AG04449 (cell line): Measurements from ENCODE around the gene BMP7.

ENCODE experiments used
- CTCF ChIA-PET: fragments of 350-600 bp; formaldehyde crosslinking; extraction: SDS; loops from one replicate; lab custom pipeline; 2021; ENCODE audit warnings: antibody characterized with exemption; lab: Yijun Ruan, JAX
- POLR2A ChIA-PET: fragments of 400-600, 350-600 bp; formaldehyde crosslinking; extraction: SDS; loops from one replicate; lab custom pipeline; 2020; ENCODE audit warnings: antibody characterized with exemption, inconsistent platforms; lab: Yijun Ruan, JAX
- DNase-seq: peaks from one replicate; pipeline ENCODE4 v3.0.0-alpha.2; 2010; ENCODE audit warnings: low read depth, low spot score
- H3K4me3 ChIP-seq: 2 replicates; pipeline ENCODE4 v1.5.1; 2011; ENCODE audit warnings: low read depth, mild to moderate bottlenecking, control low read depth, low read length
- CTCF ChIP-seq: IDR thresholded peaks from one replicate; pipeline ENCODE4 v1.5.1; 2011; ENCODE audit warnings: mild to moderate bottlenecking, moderate library complexity, low read length, control low read depth, inconsistent platforms; ENCODE audit not compliant: insufficient read depth; ENCODE audit errors: missing control alignments

BMP7 gene

DNA sequence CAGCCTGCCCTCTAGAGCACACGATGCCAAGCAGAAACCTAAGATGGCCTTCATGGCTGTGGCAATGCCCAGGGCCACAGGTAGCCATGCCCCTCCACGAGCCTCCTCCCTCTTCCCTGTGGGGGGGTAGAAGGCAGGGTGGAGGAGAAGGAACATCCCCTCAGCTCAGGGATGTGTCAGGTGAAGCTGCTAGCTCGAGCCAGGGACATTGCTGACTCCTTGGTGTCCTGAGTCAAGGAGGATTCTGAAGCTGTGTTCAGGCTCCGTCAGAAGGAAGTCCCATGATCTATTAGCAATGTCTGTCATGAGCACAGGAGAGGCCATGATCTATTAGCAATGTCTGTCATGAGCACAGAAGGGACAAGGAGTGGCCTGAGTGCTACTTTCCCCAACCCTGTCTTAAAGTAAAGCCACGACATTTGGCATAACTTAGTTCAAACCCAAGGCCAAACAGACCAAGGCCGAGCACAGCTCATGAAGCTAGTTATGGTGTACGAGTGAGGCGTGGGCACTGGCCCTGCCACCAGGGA is 87.8 kb downstream of the BMP7 start:
- TF ChIP-seq CTCF, result no peak
- POLR2A ChIA-PET, result no interaction called here
- CTCF ChIA-PET, result no interaction called here
- H3K4me3 ChIP-seq, result no peak overlapping the region
- no peak for DNase-seq

- DNase-seq, result no peak
- ChIA-PET POLR2A (no interaction called here), CTCF (no interaction called here)
- TF ChIP-seq CTCF, result no peak
- H3K4me3 ChIP-seq, result no peak overlapping the region
These were observed 88.7 kb downstream of the BMP7 start for GRCh38 chr20:57177636-57178280.

GRCh38 chr20:57176842-57177241 is 89.6 kb downstream of the BMP7 start:
- TF ChIP-seq CTCF, result no peak
- H3K4me3 ChIP-seq, result no peak overlapping the region
- DNase-seq, result no peak
- ChIA-PET CTCF (no interaction called here), POLR2A (no interaction called here)

DNA sequence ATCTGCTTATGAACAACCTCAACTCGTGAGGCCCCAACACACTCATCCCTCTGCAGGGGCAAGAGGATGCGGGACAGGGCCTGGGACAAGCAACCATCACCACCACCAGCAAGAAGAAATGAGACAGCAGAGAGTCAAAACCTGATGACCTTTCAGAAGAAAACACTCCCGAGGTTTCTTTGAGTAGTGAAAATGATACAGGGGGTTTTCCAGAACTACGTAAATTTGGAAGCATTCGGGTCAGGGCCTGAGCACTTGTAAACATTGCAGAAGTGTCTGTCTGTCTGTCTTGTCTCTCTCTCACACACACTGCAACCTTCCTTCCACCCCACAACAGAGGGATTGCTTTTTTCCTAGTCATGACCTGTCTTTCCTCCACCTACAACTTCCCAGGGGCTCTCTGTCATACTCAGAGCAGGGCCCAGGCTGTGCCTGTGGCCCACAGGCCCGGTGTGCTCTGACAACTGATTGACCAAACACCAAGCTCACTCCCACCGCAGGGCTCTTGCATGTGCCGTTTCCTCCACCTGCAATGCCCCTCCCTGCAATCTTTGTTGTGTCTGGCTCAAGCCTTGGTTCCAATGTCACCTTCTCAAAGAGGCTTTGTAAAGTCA is 90.9 kb downstream of the BMP7 start:
- ChIA-PET CTCF (no interaction called here), POLR2A (no interaction called here)
- no peak for TF ChIP-seq CTCF
- no peak for DNase-seq
- no peak overlapping the region for H3K4me3 ChIP-seq

GRCh38 chr20:57174737-57175136 is 91.7 kb downstream of the BMP7 start:
- DNase-seq, result no peak
- ChIA-PET CTCF (no interaction called here), POLR2A (no interaction called here)
- no peak overlapping the region for H3K4me3 ChIP-seq
- TF ChIP-seq CTCF, result no peak

DNA sequence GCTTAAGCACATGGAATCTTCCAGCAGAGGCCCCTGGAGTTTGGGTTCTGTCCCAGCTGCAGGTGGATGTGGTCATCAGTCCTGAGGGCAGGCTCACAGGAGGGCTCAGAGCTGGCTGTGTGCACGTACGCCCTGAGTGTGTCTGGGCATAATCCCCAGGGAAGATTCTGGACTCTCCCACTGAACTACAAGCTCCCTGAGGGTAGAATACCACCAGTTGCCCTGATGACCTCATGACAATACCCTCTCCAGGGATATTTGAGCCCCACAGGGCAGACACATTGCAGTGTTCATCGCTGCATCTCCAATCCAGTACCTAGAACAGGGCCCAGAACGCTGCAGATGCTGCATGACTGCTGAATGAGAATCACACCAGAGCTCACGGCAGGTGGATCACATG is 92.5 kb downstream of the BMP7 start:
- no peak for TF ChIP-seq CTCF
- POLR2A ChIA-PET, result no interaction called here
- CTCF ChIA-PET, result no interaction called here

More for the DNA sequence above, 92.5 kb downstream of the BMP7 start:
- no peak for DNase-seq
- H3K4me3 ChIP-seq, result no peak overlapping the region
